Hematopoietic multipotent progenitor cell (in vitro differentiated cells): ENCODE measurements around the gene UCHL1. TPM values are rescaled to one million over a fixed set of nuclear protein-coding genes. Genes with fewer than 3 reads are reported as not detected.
A peak's percentile ranks its signal among the peaks of the same experiment; 100 is the strongest.
"Not testable (repeated sequence)": the region's sequence is repeated elsewhere in the genome, so short reads cannot be mapped to it uniquely, and the experiment has no call there.

Source experiments
- DNase-seq, 3 donors: peaks; one replicate each; pipeline ENCODE4 v3.0.0-alpha.2; 2011 to 2015; ENCODE audit warnings: low read depth in 2 of 3, low spot score in 2 of 3
- small RNA-seq: library from RNA; depleted of rRNA; stranded (forward); fragments of <200 nt; gene quantifications from one replicate; pipeline ENCODE3, GENCODE V24; 2012
- total RNA-seq: library from RNA; depleted of rRNA; stranded (reverse); fragments of >200 nt; gene quantifications from one replicate; pipeline ENCODE4 v1.2.3, GENCODE V29; 2012

Gene UCHL1
- total RNA-seq, 1 donor: 15.9 TPM

- DNase-seq: no peak
Measured at GRCh38 chr4:41287005-41287404, 30.3 kb downstream of the UCHL1 start.

DNA sequence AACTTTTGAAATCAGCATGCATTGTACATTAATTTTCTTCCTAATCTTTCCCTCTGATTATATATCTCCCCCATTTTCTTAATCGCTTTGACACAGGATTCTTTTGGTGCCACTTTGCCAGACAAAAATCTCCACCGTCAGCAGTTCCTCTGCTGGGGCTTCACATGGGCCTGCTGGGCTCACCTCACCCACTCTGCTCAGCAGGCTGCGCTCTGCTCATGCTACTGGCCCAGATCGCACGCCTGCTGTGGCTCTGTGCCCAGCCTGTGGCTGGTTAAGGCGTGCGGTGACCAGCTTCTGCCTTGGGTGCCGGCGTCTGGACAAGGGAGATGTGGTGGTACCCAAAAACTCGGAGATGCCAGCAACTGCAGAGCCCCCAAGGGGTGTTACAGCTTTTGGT lies 31.1 kb downstream of the UCHL1 start:
- DNase-seq: no peak

GRCh38 chr4:41288254-41288653 lies 31.5 kb downstream of the UCHL1 start:
- DNase-seq: no peak

- no peak for DNase-seq
Measured at GRCh38 chr4:41290479-41290878, 33.8 kb downstream of the UCHL1 start.

- DNase-seq: peak in 2 of 3 donors; percentile 35 to 39
Measured at GRCh38 chr4:41294445-41295062, 37.8 kb downstream of the UCHL1 start.

DNA sequence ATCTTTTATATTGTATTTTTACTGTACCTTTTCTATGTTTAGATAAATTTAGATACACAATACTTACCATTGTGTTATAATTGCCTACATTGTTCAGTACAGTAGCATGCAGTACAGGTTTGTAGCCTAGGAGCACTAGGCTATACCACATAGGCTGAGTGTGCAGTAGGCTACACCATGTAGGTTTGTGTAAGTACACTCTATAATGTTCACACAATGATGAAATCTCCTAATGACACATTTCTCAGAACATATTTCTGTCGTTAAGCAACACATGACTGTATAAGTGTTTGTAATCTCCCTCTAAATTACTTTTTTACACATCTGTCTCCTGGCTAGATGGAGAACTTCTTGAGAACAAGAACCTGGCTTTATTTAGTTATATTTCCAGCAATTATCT lies 40.3 kb downstream of the UCHL1 start:
- DNase-seq: no peak

DNA sequence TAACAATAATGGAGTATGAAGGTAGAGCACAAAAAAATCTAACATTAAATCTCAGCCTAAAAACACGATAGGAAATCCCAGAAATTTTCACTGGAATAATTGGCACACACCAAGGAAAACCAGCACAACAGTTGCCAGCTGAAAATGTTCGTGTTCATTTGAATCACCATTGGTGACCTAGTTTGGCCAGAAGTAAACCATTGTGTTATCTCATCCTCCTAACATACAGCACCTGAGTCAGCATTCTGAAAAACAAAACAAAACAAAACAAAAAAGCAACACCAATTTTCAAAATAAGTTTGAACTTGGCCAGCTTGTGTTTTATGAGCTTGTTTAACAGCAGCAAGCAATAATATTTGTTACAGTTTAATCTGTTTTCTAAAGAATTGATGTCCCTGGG lies 41.1 kb downstream of the UCHL1 start:
- DNase-seq: no peak

DNA sequence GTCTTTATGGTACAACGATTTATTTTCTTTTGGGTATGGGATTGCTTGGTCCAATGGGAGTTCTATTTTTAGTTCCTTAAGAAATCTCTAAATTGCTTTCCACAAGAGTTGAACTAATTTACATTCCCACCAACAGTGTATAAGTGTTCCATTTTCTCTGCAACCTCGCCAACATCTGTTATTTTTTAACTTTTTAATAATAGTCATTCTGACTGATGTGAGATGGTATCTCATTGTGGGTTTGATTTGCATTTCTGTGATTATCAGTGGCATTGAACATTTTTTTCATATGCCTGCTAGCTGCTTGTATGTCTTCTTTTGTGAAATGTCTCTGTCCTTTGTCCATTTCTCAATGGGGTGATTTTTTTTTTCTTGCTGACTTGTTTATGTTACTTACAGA lies 42.8 kb downstream of the UCHL1 start:
- DNase-seq: no peak

- DNase-seq: no peak
Measured at GRCh38 chr4:41301137-41301536, 44.4 kb downstream of the UCHL1 start.

DNA sequence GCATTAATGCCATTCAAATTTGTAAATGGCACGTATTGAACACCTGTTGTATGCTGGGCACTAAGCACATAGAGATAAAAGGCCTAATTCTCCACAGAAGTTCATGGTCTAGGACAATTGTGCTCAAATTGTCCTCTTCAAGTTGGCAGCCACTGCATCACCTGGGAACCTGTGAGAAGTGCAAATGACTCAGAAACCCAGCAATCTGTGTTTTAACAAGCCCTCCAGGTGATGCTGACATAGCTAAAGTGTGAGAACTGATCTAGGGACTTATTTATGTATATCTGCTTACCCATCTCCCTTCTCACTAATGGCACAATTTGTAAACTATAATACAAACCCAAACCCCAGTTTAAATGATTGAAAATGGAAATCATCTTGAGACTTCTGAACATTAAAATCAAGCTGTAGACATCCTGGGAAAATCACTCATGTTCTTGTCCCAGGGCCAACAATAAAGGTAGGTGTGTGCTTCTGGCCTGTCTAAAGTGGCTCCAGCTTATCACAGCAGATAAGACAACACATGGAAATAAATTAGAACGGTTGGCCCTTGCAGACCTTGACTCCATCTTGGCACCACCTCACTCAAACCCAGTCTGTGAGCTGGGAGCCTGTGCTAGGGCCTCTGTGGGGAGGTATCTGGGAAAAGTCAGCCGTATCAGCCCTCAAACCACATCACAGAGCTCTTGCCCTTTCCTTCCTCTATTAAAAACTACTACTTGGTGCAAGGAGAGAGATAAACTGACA lies 46.8 kb downstream of the UCHL1 start:
- DNase-seq: no peak

DNA sequence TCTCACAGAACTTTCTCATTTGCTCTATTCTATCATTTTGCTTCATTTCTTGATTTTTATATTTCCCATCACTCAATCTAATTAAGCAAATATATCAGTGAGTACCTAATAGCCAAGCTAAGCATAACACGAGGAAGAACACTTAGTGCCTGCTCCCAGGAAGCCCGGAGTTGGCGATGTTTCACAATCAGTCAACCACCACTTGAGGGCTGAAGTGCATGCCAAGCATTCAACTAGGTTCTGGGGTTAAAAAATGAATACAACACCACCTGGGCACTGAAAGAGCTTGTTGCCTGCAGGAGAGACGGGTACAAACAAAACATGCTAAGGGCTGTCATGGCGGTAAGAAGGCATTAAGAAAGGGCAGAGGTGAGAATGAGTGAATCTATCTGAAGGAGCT lies 47.5 kb downstream of the UCHL1 start:
- DNase-seq: no peak

DNA sequence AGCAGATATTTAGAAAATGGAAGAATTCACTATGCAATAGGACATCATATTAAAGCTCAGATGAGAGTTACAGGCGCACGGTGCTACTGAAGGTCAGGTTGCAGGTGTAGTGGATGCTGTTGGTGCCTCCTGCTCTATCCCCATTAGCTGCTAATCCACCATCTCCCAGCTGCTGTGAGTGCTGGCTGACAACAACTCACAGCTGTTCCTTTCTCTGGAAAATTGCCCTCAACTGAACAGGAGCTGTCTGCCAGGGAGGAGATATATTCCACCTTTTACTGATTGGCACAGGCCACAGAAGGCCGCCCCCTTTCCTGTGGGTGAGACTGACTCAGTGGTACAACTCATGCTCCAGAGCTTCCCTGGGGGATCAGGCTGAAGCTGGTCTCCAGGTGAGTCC lies 48.7 kb downstream of the UCHL1 start:
- no peak for DNase-seq

- DNase-seq: no peak
Measured at GRCh38 chr4:41307638-41308037, 50.9 kb downstream of the UCHL1 start.

GRCh38 chr4:41308398-41308797 lies 51.7 kb downstream of the UCHL1 start:
- no peak for DNase-seq

DNA sequence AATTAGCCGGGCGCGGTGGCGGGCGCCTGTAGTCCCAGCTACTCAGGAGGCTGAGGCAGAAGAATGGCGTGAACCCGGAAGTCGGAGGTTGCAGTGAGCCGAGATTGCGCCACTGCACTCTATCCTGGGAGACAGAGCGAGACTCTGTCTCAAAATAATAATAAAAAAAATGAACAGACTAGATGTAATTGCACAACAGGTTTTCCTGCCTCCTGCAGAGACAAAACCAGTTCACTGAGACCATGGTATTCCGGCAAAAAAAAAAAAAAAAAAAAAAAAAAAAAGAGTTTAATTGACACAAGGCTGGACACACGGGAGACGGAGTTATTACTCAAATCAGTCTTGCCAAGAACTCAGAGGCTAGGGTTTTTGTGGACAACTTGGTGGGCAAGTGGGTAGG lies 58.7 kb downstream of the UCHL1 start:
- DNase-seq: not testable (repeated sequence)

DNA sequence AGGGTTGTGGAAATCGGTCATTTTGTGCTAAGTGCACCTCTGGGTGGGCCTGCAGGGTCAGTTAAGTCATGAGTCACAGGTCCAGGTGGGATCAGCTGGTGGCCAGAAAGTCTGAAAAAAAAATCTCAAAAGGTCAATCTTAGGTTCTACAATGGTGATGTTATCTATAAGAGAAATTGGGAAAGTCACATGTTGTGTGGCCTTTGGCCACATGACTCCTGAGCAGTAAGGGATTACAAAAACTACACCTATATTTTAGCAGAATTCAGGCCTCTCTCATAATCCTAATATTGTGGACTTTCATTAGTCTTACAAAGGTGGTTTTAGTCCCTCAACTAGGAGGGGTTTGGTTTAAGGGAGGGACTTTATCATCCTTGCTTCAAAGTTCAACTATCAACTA lies 59.1 kb downstream of the UCHL1 start:
- DNase-seq: no peak

Small RNAs within 50 kb of the gene (small RNA-seq; reads per million reads assigned to genes)
- gene RF00019: not detected

Other genes with a start within 250 kb of the UCHL1 start
- 0.81 TPM for gene APBB2, start 42.4 kb upstream of the UCHL1 start, total RNA-seq